H9 (cell line): ENCODE measurements around the gene PFKFB2. TPM values are rescaled to one million over a fixed set of nuclear protein-coding genes. Genes with fewer than 3 reads are reported as not detected.

Source experiments
- DNase-seq: peaks from one replicate; pipeline ENCODE4 v3.0.0-alpha.2; 2017
- H2AFZ ChIP-seq: one replicate; pipeline ENCODE4 v1.6.1; 2013; ENCODE audit warnings: mild to moderate bottlenecking, low read length, control low read depth, moderate library complexity
- H2AK5ac ChIP-seq: 2 replicates; pipeline ENCODE4 v1.6.1; 2013; ENCODE audit warnings: low read length, control low read depth, mixed read lengths; ENCODE audit not compliant: insufficient read length
- H2BK120ac ChIP-seq: one replicate; pipeline ENCODE4 v1.6.1; 2013; ENCODE audit warnings: low read depth, mild to moderate bottlenecking, low read length, control low read depth, inconsistent platforms; ENCODE audit not compliant: poor library complexity, severe bottlenecking
- H2BK12ac ChIP-seq: 2 replicates; pipeline ENCODE4 v1.6.1; 2013; ENCODE audit warnings: low read length, control low read depth, mixed read lengths, low read depth; ENCODE audit not compliant: insufficient read length
- H2BK15ac ChIP-seq: 2 replicates; pipeline ENCODE4 v1.6.1; 2013; ENCODE audit warnings: low read depth, low read length, control low read depth
- H2BK20ac ChIP-seq: one replicate; pipeline ENCODE4 v1.6.1; 2013; ENCODE audit warnings: low read depth, mild to moderate bottlenecking, low read length, control low read depth, inconsistent platforms; ENCODE audit not compliant: poor library complexity, severe bottlenecking
- H2BK5ac ChIP-seq: 2 replicates; pipeline ENCODE4 v1.6.1; 2013; ENCODE audit warnings: low read length, control low read depth, mixed read lengths; ENCODE audit not compliant: insufficient read length
- H3K14ac ChIP-seq: 2 replicates; pipeline ENCODE4 v1.6.1; 2013; ENCODE audit warnings: low read length, control low read depth; ENCODE audit not compliant: insufficient read depth
- H3K18ac ChIP-seq: 2 replicates; pipeline ENCODE4 v1.6.1; 2013; ENCODE audit warnings: low read depth, mild to moderate bottlenecking, mixed read lengths, low read length, control low read depth; ENCODE audit not compliant: insufficient read length
- H3K23ac ChIP-seq: 2 replicates; pipeline ENCODE4 v1.6.1; 2013; ENCODE audit warnings: low read length, control low read depth, mixed read lengths, low read depth; ENCODE audit not compliant: insufficient read length
- H3K23me2 ChIP-seq: 2 replicates; pipeline ENCODE4 v1.6.1; 2013; ENCODE audit warnings: low read depth, mild to moderate bottlenecking, mixed read lengths, low read length, control low read depth; ENCODE audit not compliant: insufficient read length, poor library complexity, severe bottlenecking
- H3K27ac ChIP-seq: 2 replicates; pipeline ENCODE4 v1.5.1; 2013; ENCODE audit warnings: low read length, control low read depth, mixed read lengths, low read depth; ENCODE audit not compliant: insufficient read length
- H3K27me3 ChIP-seq: 2 replicates; pipeline ENCODE4 v1.6.1; 2013; ENCODE audit warnings: low read length, control low read depth, inconsistent platforms; ENCODE audit not compliant: insufficient read depth
- H3K4ac ChIP-seq: 2 replicates; pipeline ENCODE4 v1.6.1; 2013; ENCODE audit warnings: low read depth, mild to moderate bottlenecking, control low read depth, inconsistent platforms, low read length, moderate library complexity
- H3K4me1 ChIP-seq: 2 replicates; pipeline ENCODE4 v1.6.1; 2013; ENCODE audit warnings: low read length, control low read depth, inconsistent platforms; ENCODE audit not compliant: insufficient read depth
- H3K4me2 ChIP-seq: 2 replicates; pipeline ENCODE4 v1.6.1; 2013; ENCODE audit warnings: low read length, control low read depth, mixed read lengths; ENCODE audit not compliant: insufficient read length, insufficient read depth
- H3K56ac ChIP-seq: 2 replicates; pipeline ENCODE4 v1.6.1; 2013; ENCODE audit warnings: low read depth, mild to moderate bottlenecking, mixed read lengths, low read length, control low read depth; ENCODE audit not compliant: insufficient read length
- H3K79me1 ChIP-seq: 2 replicates; pipeline ENCODE4 v1.6.1; 2013; ENCODE audit warnings: low read depth, mild to moderate bottlenecking, moderate library complexity, low read length, control low read depth, inconsistent platforms; ENCODE audit not compliant: insufficient read depth, poor library complexity, severe bottlenecking
- H3K79me2 ChIP-seq: 2 replicates; pipeline ENCODE4 v1.6.1; 2013; ENCODE audit warnings: low read length, control low read depth, inconsistent platforms; ENCODE audit not compliant: insufficient read depth
- H3K9ac ChIP-seq: 2 replicates; pipeline ENCODE4 v1.6.1; 2013; ENCODE audit warnings: low read length, control low read depth, mixed read lengths; ENCODE audit not compliant: insufficient read length; ENCODE audit errors: extremely low read depth
- H3K9me3 ChIP-seq: one replicate; pipeline ENCODE4 v1.6.1; 2013; ENCODE audit warnings: low read depth, low read length, inconsistent platforms; ENCODE audit not compliant: control insufficient read depth
- H3T11ph ChIP-seq: one replicate; pipeline ENCODE4 v1.6.1; 2013; ENCODE audit warnings: mild to moderate bottlenecking, low read length, control low read depth, inconsistent platforms
- H4K20me1 ChIP-seq: one replicate; pipeline ENCODE4 v1.6.1; 2013; ENCODE audit not compliant: control insufficient read depth, insufficient read length, insufficient read depth
- H4K5ac ChIP-seq: 2 replicates; pipeline ENCODE4 v1.6.1; 2013; ENCODE audit warnings: low read depth, mild to moderate bottlenecking, mixed read lengths, low read length, control low read depth; ENCODE audit not compliant: insufficient read length
- H4K8ac ChIP-seq: replicated peaks from 2 replicates; pipeline ENCODE4 v1.6.1; 2013; ENCODE audit warnings: low read length, control low read depth, mixed read lengths, low read depth; ENCODE audit not compliant: insufficient read length
- H4K91ac ChIP-seq: 2 replicates; pipeline ENCODE4 v1.6.1; 2013; ENCODE audit warnings: low read depth, mild to moderate bottlenecking, moderate library complexity, mixed read lengths, low read length, control low read depth; ENCODE audit not compliant: insufficient read length
- H3K27ac Mint-ChIP-seq, 3 experiments: 2 replicates in 2 of 3; 3 replicates in 1 of 3; pipeline ENCODE4 v1.8.0; 2020 to 2021; ENCODE audit warnings: mixed read lengths in 3 of 3, mild to moderate bottlenecking in 1 of 3, moderate library complexity in 1 of 3
- H3K27me3 Mint-ChIP-seq: 2 replicates; pipeline ENCODE4 v1.8.0; 2021; ENCODE audit warnings: low read depth, mild to moderate bottlenecking, moderate library complexity, mixed read lengths
- H3K36me3 Mint-ChIP-seq, 3 experiments: 2 replicates in 2 of 3; 3 replicates in 1 of 3; pipeline ENCODE4 v1.8.0; 2020 to 2021; ENCODE audit warnings: low read depth in 3 of 3, mixed read lengths in 3 of 3; ENCODE audit not compliant: insufficient read depth in 1 of 3
- H3K4me1 Mint-ChIP-seq, 2 experiments: 2 replicates each; pipeline ENCODE4 v1.8.0; 2020; ENCODE audit warnings: mixed read lengths in 2 of 2
- H3K4me3 Mint-ChIP-seq, 2 experiments: 2 replicates in 1 of 2; 3 replicates in 1 of 2; pipeline ENCODE4 v1.8.0; 2020 to 2021; ENCODE audit warnings: mild to moderate bottlenecking in 2 of 2, mixed read lengths in 2 of 2, moderate library complexity in 1 of 2
- H3K9me3 Mint-ChIP-seq, 2 experiments: 2 replicates in 1 of 2; 3 replicates in 1 of 2; pipeline ENCODE4 v1.8.0; 2020; ENCODE audit warnings: mild to moderate bottlenecking in 2 of 2, mixed read lengths in 2 of 2, moderate library complexity in 1 of 2
- WGBS: extraction: QIAGEN DNeasy Blood & Tissue Kit; methylation state at CpG from one replicate; pipeline ENCODE4 v1.1.7; 2013; ENCODE audit warnings: missing lambda C conversion rate, low lambda C conversion rate, mixed read lengths; ENCODE audit not compliant: insufficient read length; ENCODE audit errors: extremely low coverage; 5-methylcytosine and 5-hydroxymethylcytosine counted together
- total RNA-seq: library from RNA; stranded (reverse); gene quantifications from 2 replicates; pipeline ENCODE4 v1.2.1, GENCODE V29; 2021
- TF ChIP-seq, protein P1 (sequence below): fragments of 200-600 bp; sonication (generic); conservative IDR thresholded peaks from 3 replicates; pipeline ENCODE4 v1.8.0; 2021; ENCODE audit warnings: antibody characterized with exemption, mild to moderate bottlenecking

PFKFB2 gene
- total RNA-seq, 1 experiment from 2014 or later = 14.6 TPM

DNA sequence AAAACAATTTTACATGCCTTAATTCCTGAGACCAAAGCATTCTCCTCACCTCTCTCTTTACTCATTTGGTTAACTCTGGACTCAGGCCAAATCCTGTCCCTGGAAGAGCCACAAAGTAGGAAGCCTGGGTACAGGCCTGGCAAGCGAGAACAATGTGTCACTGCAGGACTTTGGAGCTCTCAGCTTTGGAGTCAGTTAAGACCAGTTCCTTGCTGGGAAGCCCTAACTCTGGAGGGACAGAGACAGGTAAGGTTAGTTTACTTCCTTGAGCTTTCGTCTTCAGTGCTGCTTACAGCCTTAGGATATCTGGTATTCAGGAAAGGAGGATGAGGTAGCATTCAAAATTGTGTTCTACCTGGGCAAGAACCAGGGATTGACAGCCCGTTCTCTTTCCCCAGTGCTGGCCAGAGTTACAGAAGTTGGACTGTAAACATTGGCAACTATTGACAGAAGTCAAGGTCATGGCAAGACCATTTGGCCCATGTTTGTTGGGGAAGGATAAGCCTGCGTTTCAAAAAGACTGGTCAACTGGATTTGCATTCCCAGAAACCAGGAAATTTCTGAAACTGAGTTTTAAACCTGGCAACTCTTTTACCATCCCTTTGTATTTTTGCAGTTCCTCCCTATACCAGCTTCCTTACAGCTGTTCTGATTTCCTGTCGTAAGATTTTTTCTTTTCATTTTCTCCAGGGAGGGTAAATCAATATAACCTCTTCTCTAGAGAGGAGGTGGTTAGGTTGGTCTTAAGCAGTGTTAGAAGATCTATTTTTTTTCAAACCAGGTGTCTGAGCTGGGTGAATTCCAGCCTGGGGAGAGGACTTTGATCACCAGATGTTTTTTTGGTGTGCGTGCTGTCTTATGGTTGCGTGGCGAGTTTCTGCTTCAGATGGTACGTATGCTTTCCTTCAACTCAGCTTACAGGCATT, 35.9 kb downstream of the PFKFB2 start, which contains the start of gene C4BPB:
Gene C4BPB, plus strand, starts transcription at position 160 of the 926 bp plus-strand sequence. Its CDS starts 672 bp downstream, at position 832.
- Histone ChIP-seq H3K4me2 (no peak within 1 kb of the TSS), H4K91ac (no peak within 1 kb of the TSS), H3K27me3 (no peaks in the 10 kb centered on the region), H2BK20ac (no peak within 1 kb of the TSS), H2BK120ac (no peak within 1 kb of the TSS), H4K5ac (no peak within 1 kb of the TSS), H3K79me2 (no peaks in the 10 kb centered on the region), H3T11ph (no peak within 1 kb of the TSS), H2BK12ac (no peak within 1 kb of the TSS), H3K9ac (no peak within 1 kb of the TSS), H3K18ac (no peak within 1 kb of the TSS), H4K20me1 (no peaks in the 10 kb centered on the region), H3K9me3 (no peaks in the 10 kb centered on the region), H2AFZ (no peak within 1 kb of the TSS), H2BK15ac (no peak within 1 kb of the TSS), H3K14ac (no peak within 1 kb of the TSS), H3K23me2 (no peaks in the 10 kb centered on the region), H3K79me1 (no peaks in the 10 kb centered on the region), H3K23ac (no peak within 1 kb of the TSS), H3K56ac (no peak within 1 kb of the TSS), H3K27ac (no peak within 1 kb of the TSS), H2AK5ac (no peak within 1 kb of the TSS), H3K4ac (no peak within 1 kb of the TSS), H3K4me1 (no peaks in the 10 kb centered on the region; the same call in 1 of the 2 replicates), H4K8ac (no peak within 1 kb of the TSS), H2BK5ac (no peak within 1 kb of the TSS)
- Mint-ChIP-seq H3K4me1 (peaks cover 12 to 16% of the 10 kb centered on the region in 2 experiments), H3K27me3 (no peaks in the 10 kb centered on the region; the same call in 1 of the 2 replicates), H3K36me3 (no peaks in the 10 kb centered on the region), H3K4me3 (no peak within 1 kb of the TSS), H3K27ac (no peak within 1 kb of the TSS; a peak in 1 of 7 replicates), H3K9me3 (no peaks in the 10 kb centered on the region)
- no CpG with 5 or more reads among the region's 9 CpGs for WGBS
- TF ChIP-seq, protein P1, sequence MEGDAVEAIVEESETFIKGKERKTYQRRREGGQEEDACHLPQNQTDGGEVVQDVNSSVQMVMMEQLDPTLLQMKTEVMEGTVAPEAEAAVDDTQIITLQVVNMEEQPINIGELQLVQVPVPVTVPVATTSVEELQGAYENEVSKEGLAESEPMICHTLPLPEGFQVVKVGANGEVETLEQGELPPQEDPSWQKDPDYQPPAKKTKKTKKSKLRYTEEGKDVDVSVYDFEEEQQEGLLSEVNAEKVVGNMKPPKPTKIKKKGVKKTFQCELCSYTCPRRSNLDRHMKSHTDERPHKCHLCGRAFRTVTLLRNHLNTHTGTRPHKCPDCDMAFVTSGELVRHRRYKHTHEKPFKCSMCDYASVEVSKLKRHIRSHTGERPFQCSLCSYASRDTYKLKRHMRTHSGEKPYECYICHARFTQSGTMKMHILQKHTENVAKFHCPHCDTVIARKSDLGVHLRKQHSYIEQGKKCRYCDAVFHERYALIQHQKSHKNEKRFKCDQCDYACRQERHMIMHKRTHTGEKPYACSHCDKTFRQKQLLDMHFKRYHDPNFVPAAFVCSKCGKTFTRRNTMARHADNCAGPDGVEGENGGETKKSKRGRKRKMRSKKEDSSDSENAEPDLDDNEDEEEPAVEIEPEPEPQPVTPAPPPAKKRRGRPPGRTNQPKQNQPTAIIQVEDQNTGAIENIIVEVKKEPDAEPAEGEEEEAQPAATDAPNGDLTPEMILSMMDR = no peak
- DNase-seq = no peak
